Neural progenitor cell (in vitro differentiated cells): Measurements from ENCODE around the gene EDN2. TPM values are rescaled to one million over a fixed set of nuclear protein-coding genes. Genes with fewer than 3 reads are reported as not detected.

ENCODE experiments used
- DNase-seq: peaks from one replicate; pipeline ENCODE4 v3.0.0-alpha.2; 2016; ENCODE audit warnings: low spot score
- H2AFZ ChIP-seq: fragments of 200-600 bp; sonication (generic); replicated peaks from 2 replicates; pipeline ENCODE4 v1.6.1; 2016; ENCODE audit warnings: antibody characterized with exemption
- H3F3A ChIP-seq: fragments of 200-600 bp; sonication (generic); 2 replicates; pipeline ENCODE4 v1.6.1; 2016; ENCODE audit warnings: antibody characterized with exemption, low read depth
- H3K27ac ChIP-seq: fragments of 200-600 bp; sonication (generic); 2 replicates; pipeline ENCODE4 v1.5.1; 2016; ENCODE audit warnings: mild to moderate bottlenecking
- H3K27me3 ChIP-seq: fragments of 200-600 bp; sonication (generic); 2 replicates; pipeline ENCODE4 v1.6.1; 2016; ENCODE audit warnings: mild to moderate bottlenecking, moderate library complexity
- H3K36me3 ChIP-seq: fragments of 200-600 bp; sonication (generic); 2 replicates; pipeline ENCODE4 v1.5.1; 2016
- H3K4me1 ChIP-seq: fragments of 200-600 bp; sonication (generic); 2 replicates; pipeline ENCODE4 v1.6.1; 2016; ENCODE audit warnings: mixed run types
- H3K4me2 ChIP-seq: fragments of 200-600 bp; sonication (generic); 2 replicates; pipeline ENCODE4 v1.6.1; 2016
- H3K4me3 ChIP-seq: fragments of 200-600 bp; sonication (generic); 2 replicates; pipeline ENCODE4 v1.5.1; 2016
- H3K79me2 ChIP-seq: fragments of 200-600 bp; sonication (generic); 2 replicates; pipeline ENCODE4 v1.6.1; 2016; ENCODE audit warnings: low read depth
- H3K9ac ChIP-seq: fragments of 200-600 bp; sonication (generic); 2 replicates; pipeline ENCODE4 v1.6.1; 2016
- H3K9me3 ChIP-seq: fragments of 200-600 bp; sonication (generic); 2 replicates; pipeline ENCODE4 v1.5.1; 2016; ENCODE audit warnings: low read depth
- H4K20me1 ChIP-seq: fragments of 200-600 bp; sonication (generic); 2 replicates; pipeline ENCODE4 v1.6.1; 2016; ENCODE audit warnings: low read depth
- H3K27ac Mint-ChIP-seq: 3 replicates; pipeline ENCODE4 v1.8.0; 2021; ENCODE audit warnings: mixed read lengths
- H3K27me3 Mint-ChIP-seq: 2 replicates; pipeline ENCODE4 v1.8.0; 2022; ENCODE audit warnings: low read depth, mild to moderate bottlenecking, inconsistent platforms, moderate library complexity, mixed read lengths; ENCODE audit not compliant: insufficient read depth
- H3K36me3 Mint-ChIP-seq: 3 replicates; pipeline ENCODE4 v1.8.0; 2021; ENCODE audit warnings: mixed read lengths
- H3K4me1 Mint-ChIP-seq: 3 replicates; pipeline ENCODE4 v1.8.0; 2021; ENCODE audit warnings: mixed read lengths
- H3K4me3 Mint-ChIP-seq: 3 replicates; pipeline ENCODE4 v1.8.0; 2021; ENCODE audit warnings: mild to moderate bottlenecking, moderate library complexity, mixed read lengths
- H3K9me3 Mint-ChIP-seq: 3 replicates; pipeline ENCODE4 v1.8.0; 2020; ENCODE audit warnings: mixed read lengths
- CTCF ChIP-seq: fragments of 200-600 bp; sonication (generic); IDR thresholded peaks from 2 replicates; pipeline ENCODE4 v1.5.1; 2017; ENCODE audit warnings: antibody characterized with exemption, mild to moderate bottlenecking
- EZH2 ChIP-seq: fragments of 200-600 bp; sonication (generic); IDR thresholded peaks from 2 replicates; pipeline ENCODE4 v1.6.1; 2017; ENCODE audit warnings: antibody characterized with exemption, mild to moderate bottlenecking, moderate library complexity
- EZH2phosphoT487 ChIP-seq: fragments of 200-600 bp; sonication (generic); IDR thresholded peaks from 2 replicates; pipeline ENCODE4 v1.6.1; 2017; ENCODE audit warnings: antibody characterized with exemption
- total RNA-seq: library from RNA; depleted of rRNA; stranded (reverse); fragments of >200 nt; gene quantifications from 2 replicates; pipeline ENCODE4 v1.2.3, GENCODE V29; 2015; ENCODE audit warnings: low replicate concordance

Gene EDN2
- total RNA-seq, 1 donor from 2014 or later = not detected

- Histone ChIP-seq H3K27ac (no peak overlapping the region), H3K4me1 (peaks cover 15% of the 10 kb centered on the region), H3K4me3 (no peak overlapping the region), H4K20me1 (no peaks in the 10 kb centered on the region), H3K27me3 (peaks cover 14% of the 10 kb centered on the region), H3K79me2 (no peaks in the 10 kb centered on the region), H3F3A (peaks cover 12% of the 10 kb centered on the region), H3K4me2 (no peak overlapping the region), H3K9ac (no peak overlapping the region), H2AFZ (no peak overlapping the region), H3K36me3 (no peaks in the 10 kb centered on the region), H3K9me3 (no peaks in the 10 kb centered on the region)
- Mint-ChIP-seq H3K36me3 (no peaks in the 10 kb centered on the region), H3K27ac (peak overlapping the region; percentile 92), H3K27me3 (peaks cover 12% of the 10 kb centered on the region), H3K9me3 (peaks cover under 1% of the 10 kb centered on the region), H3K4me1 (peaks cover 29% of the 10 kb centered on the region), H3K4me3 (no peak overlapping the region)
- TF ChIP-seq CTCF (no peak), EZH2phosphoT487 (no peak), EZH2 (no peak)
- no peak for DNase-seq
Measured at GRCh38 chr1:41494351-41495209, 10.1 kb upstream of the EDN2 start.

- H3K9me3 ChIP-seq = no peaks in the 10 kb centered on the region
- no peak overlapping the region for H3K4me3 ChIP-seq
- no peak overlapping the region for H3K27ac ChIP-seq
- H2AFZ ChIP-seq = no peak overlapping the region
- peaks cover 18% of the 10 kb centered on the region for H3K27me3 ChIP-seq
- H3K9ac ChIP-seq = no peak overlapping the region
- no peak overlapping the region for H3K27ac Mint-ChIP-seq
- no peaks in the 10 kb centered on the region for H3K36me3 Mint-ChIP-seq
- no peaks in the 10 kb centered on the region for H4K20me1 ChIP-seq
- no peak for DNase-seq
- H3K4me1 ChIP-seq = peaks cover 16% of the 10 kb centered on the region
- peaks cover 37% of the 10 kb centered on the region for H3K4me1 Mint-ChIP-seq
- TF ChIP-seq CTCF = no peak
- TF ChIP-seq EZH2 = no peak
- no peak for TF ChIP-seq EZH2phosphoT487
- peaks cover 4% of the 10 kb centered on the region for H3K9me3 Mint-ChIP-seq
- no peak overlapping the region for H3K4me3 Mint-ChIP-seq
- no peaks in the 10 kb centered on the region for H3K36me3 ChIP-seq
- peaks cover 15% of the 10 kb centered on the region for H3K27me3 Mint-ChIP-seq
- no peak overlapping the region for H3K4me2 ChIP-seq
- H3F3A ChIP-seq = peaks cover 12% of the 10 kb centered on the region
- H3K79me2 ChIP-seq = no peaks in the 10 kb centered on the region
Measured at GRCh38 chr1:41493626-41494350, 9.3 kb upstream of the EDN2 start.

GRCh38 chr1:41493117-41493536, 8.6 kb upstream of the EDN2 start:
- peaks cover 21% of the 10 kb centered on the region for H3K27me3 ChIP-seq
- peaks cover 22% of the 10 kb centered on the region for H3K4me1 ChIP-seq
- TF ChIP-seq EZH2 = no peak
- no peak for TF ChIP-seq CTCF
- TF ChIP-seq EZH2phosphoT487 = no peak
- no peak overlapping the region for H3K27ac Mint-ChIP-seq
- H4K20me1 ChIP-seq = no peaks in the 10 kb centered on the region
- H3K9me3 Mint-ChIP-seq = peaks cover 4% of the 10 kb centered on the region
- no peak for DNase-seq
- H3K4me1 Mint-ChIP-seq = peaks cover 38% of the 10 kb centered on the region
- no peaks in the 10 kb centered on the region for H3K36me3 Mint-ChIP-seq
- H3K27ac ChIP-seq = no peak overlapping the region
- H3F3A ChIP-seq = peaks cover 12% of the 10 kb centered on the region
- H2AFZ ChIP-seq = no peak overlapping the region
- H3K4me3 Mint-ChIP-seq = no peak overlapping the region
- H3K9ac ChIP-seq = no peak overlapping the region
- no peaks in the 10 kb centered on the region for H3K9me3 ChIP-seq
- H3K36me3 ChIP-seq = no peaks in the 10 kb centered on the region
- no peak overlapping the region for H3K4me2 ChIP-seq
- H3K4me3 ChIP-seq = no peak overlapping the region
- H3K79me2 ChIP-seq = no peaks in the 10 kb centered on the region
- peaks cover 15% of the 10 kb centered on the region for H3K27me3 Mint-ChIP-seq
